ENCODE measurements around the gene CTNNA2.

Gene CTNNA2

GRCh38 chr2:80252294-80252986, 739.6 kb downstream of the CTNNA2 start:
- Histone ChIP-seq H3K36me3 (ENCODE audit: control insufficient read depth in 1 of 2, insufficient read depth in 2 of 2, low read length in 2 of 2) (no peaks in the 10 kb centered on the region), H3K14ac (ENCODE audit: low read length) (no peak overlapping the region), H2AK5ac (ENCODE audit: low read length) (no peak overlapping the region), H3K9ac (ENCODE audit: low read length) (no peak overlapping the region), H4K12ac (ENCODE audit: low read depth, low read length) (no peak overlapping the region), H3K79me1 (ENCODE audit: low read length) (no peaks in the 10 kb centered on the region), H3K18ac (ENCODE audit: low read length) (no peak overlapping the region), H3K4ac (ENCODE audit: low read depth, low read length) (no peak overlapping the region), H3K27me3 (ENCODE audit: insufficient read depth, low read length) (no peaks in the 10 kb centered on the region), H2BK120ac (ENCODE audit: insufficient read depth, low read length, poor library complexity) (no peak overlapping the region), H3K4me2 (ENCODE audit: low read length) (no peak overlapping the region), H3K4me1 (ENCODE audit: control insufficient read depth in 1 of 2, insufficient read depth in 2 of 2, low read length in 2 of 2) (no peaks in the 10 kb centered on the region), H2BK5ac (ENCODE audit: low read depth, low read length, poor library complexity) (no peak overlapping the region), H3K27ac (ENCODE audit: low read depth, low read length) (no peak overlapping the region), H3K23ac (ENCODE audit: low read length) (no peak overlapping the region), H3K4me3 (ENCODE audit: low read depth, low read length) (no peak overlapping the region), H3K9me3 (ENCODE audit: insufficient read depth, low read depth, low read length) (no peaks in the 10 kb centered on the region), H3K79me2 (ENCODE audit: control insufficient read depth, insufficient read depth, low read length, poor library complexity) (no peaks in the 10 kb centered on the region), H4K91ac (ENCODE audit: low read depth, low read length) (no peak overlapping the region), H2AFZ (ENCODE audit: insufficient read depth, low read length, poor library complexity) (no peak overlapping the region), H2BK12ac (ENCODE audit: low read length) (no peak overlapping the region), H4K8ac (ENCODE audit: low read depth, low read length) (no peak overlapping the region)
- WGBS (ENCODE audit: extremely low coverage, insufficient coverage, insufficient read length) = 100% methylated on average over 1 of the region's 7 CpGs
- no peak for DNase-seq

GRCh38 chr2:80255918-80256781, 743.3 kb downstream of the CTNNA2 start:
- no peak overlapping the region for H2BK12ac ChIP-seq (ENCODE audit: low read length)
- H4K8ac ChIP-seq (ENCODE audit: low read depth, low read length) = no peak overlapping the region
- H3K4ac ChIP-seq (ENCODE audit: low read depth, low read length) = no peak overlapping the region
- H3K23ac ChIP-seq (ENCODE audit: low read length) = no peak overlapping the region
- no peak overlapping the region for H4K91ac ChIP-seq (ENCODE audit: low read depth, low read length)
- H3K18ac ChIP-seq (ENCODE audit: low read length) = no peak overlapping the region
- no peaks in the 10 kb centered on the region for H3K79me2 ChIP-seq (ENCODE audit: control insufficient read depth, insufficient read depth, low read length, poor library complexity)
- H4K12ac ChIP-seq (ENCODE audit: low read depth, low read length) = no peak overlapping the region
- H3K9ac ChIP-seq (ENCODE audit: low read length) = no peak overlapping the region
- no peaks in the 10 kb centered on the region for H3K9me3 ChIP-seq (ENCODE audit: insufficient read depth, low read depth, low read length)
- no peak overlapping the region for H3K14ac ChIP-seq (ENCODE audit: low read length)
- DNase-seq = no peak
- no peak overlapping the region for H2BK5ac ChIP-seq (ENCODE audit: low read depth, low read length, poor library complexity)
- no peak overlapping the region for H2AK5ac ChIP-seq (ENCODE audit: low read length)
- H3K27ac ChIP-seq (ENCODE audit: low read depth, low read length) = no peak overlapping the region
- H3K4me2 ChIP-seq (ENCODE audit: low read length) = no peak overlapping the region
- WGBS (ENCODE audit: extremely low coverage, insufficient coverage, insufficient read length) = no CpG with 5 or more reads among the region's 9 CpGs
- no peaks in the 10 kb centered on the region for H3K27me3 ChIP-seq (ENCODE audit: insufficient read depth, low read length)
- no peak overlapping the region for H2AFZ ChIP-seq (ENCODE audit: insufficient read depth, low read length, poor library complexity)
- H3K4me3 ChIP-seq (ENCODE audit: low read depth, low read length) = no peak overlapping the region
- H2BK120ac ChIP-seq (ENCODE audit: insufficient read depth, low read length, poor library complexity) = no peak overlapping the region
- no peaks in the 10 kb centered on the region for H3K4me1 ChIP-seq (ENCODE audit: control insufficient read depth in 1 of 2, insufficient read depth in 2 of 2, low read length in 2 of 2)
- no peaks in the 10 kb centered on the region for H3K36me3 ChIP-seq (ENCODE audit: control insufficient read depth in 1 of 2, insufficient read depth in 2 of 2, low read length in 2 of 2)
- H3K79me1 ChIP-seq (ENCODE audit: low read length) = no peaks in the 10 kb centered on the region

GRCh38 chr2:80256782-80257167, 743.9 kb downstream of the CTNNA2 start:
- Histone ChIP-seq H4K8ac (ENCODE audit: low read depth, low read length) (no peak overlapping the region), H2AFZ (ENCODE audit: insufficient read depth, low read length, poor library complexity) (no peak overlapping the region), H3K18ac (ENCODE audit: low read length) (no peak overlapping the region), H3K79me2 (ENCODE audit: control insufficient read depth, insufficient read depth, low read length, poor library complexity) (no peaks in the 10 kb centered on the region), H4K12ac (ENCODE audit: low read depth, low read length) (no peak overlapping the region), H3K4me3 (ENCODE audit: low read depth, low read length) (no peak overlapping the region), H3K9me3 (ENCODE audit: insufficient read depth, low read depth, low read length) (no peaks in the 10 kb centered on the region), H3K4ac (ENCODE audit: low read depth, low read length) (no peak overlapping the region), H2BK120ac (ENCODE audit: insufficient read depth, low read length, poor library complexity) (no peak overlapping the region), H2BK5ac (ENCODE audit: low read depth, low read length, poor library complexity) (no peak overlapping the region), H3K27me3 (ENCODE audit: insufficient read depth, low read length) (no peaks in the 10 kb centered on the region), H3K14ac (ENCODE audit: low read length) (no peak overlapping the region), H3K79me1 (ENCODE audit: low read length) (no peaks in the 10 kb centered on the region), H2AK5ac (ENCODE audit: low read length) (no peak overlapping the region), H3K23ac (ENCODE audit: low read length) (no peak overlapping the region), H3K36me3 (ENCODE audit: control insufficient read depth in 1 of 2, insufficient read depth in 2 of 2, low read length in 2 of 2) (no peaks in the 10 kb centered on the region), H2BK12ac (ENCODE audit: low read length) (no peak overlapping the region), H3K4me1 (ENCODE audit: control insufficient read depth in 1 of 2, insufficient read depth in 2 of 2, low read length in 2 of 2) (no peaks in the 10 kb centered on the region), H4K91ac (ENCODE audit: low read depth, low read length) (no peak overlapping the region), H3K27ac (ENCODE audit: low read depth, low read length) (no peak overlapping the region), H3K4me2 (ENCODE audit: low read length) (no peak overlapping the region), H3K9ac (ENCODE audit: low read length) (no peak overlapping the region)
- WGBS (ENCODE audit: extremely low coverage, insufficient coverage, insufficient read length) = no CpG with 5 or more reads among the region's 3 CpGs
- no peak for DNase-seq

- Histone ChIP-seq H2BK120ac (ENCODE audit: insufficient read depth, low read length, poor library complexity) (no peak overlapping the region), H3K4ac (ENCODE audit: low read depth, low read length) (no peak overlapping the region), H2AK5ac (ENCODE audit: low read length) (no peak overlapping the region), H4K8ac (ENCODE audit: low read depth, low read length) (no peak overlapping the region), H3K4me3 (ENCODE audit: low read depth, low read length) (no peak overlapping the region), H3K4me1 (ENCODE audit: control insufficient read depth in 1 of 2, insufficient read depth in 2 of 2, low read length in 2 of 2) (no peaks in the 10 kb centered on the region), H4K91ac (ENCODE audit: low read depth, low read length) (no peak overlapping the region), H3K27ac (ENCODE audit: low read depth, low read length) (no peak overlapping the region), H3K9me3 (ENCODE audit: insufficient read depth, low read depth, low read length) (no peaks in the 10 kb centered on the region), H3K9ac (ENCODE audit: low read length) (no peak overlapping the region), H2BK12ac (ENCODE audit: low read length) (no peak overlapping the region), H3K27me3 (ENCODE audit: insufficient read depth, low read length) (no peaks in the 10 kb centered on the region), H3K14ac (ENCODE audit: low read length) (no peak overlapping the region), H2BK5ac (ENCODE audit: low read depth, low read length, poor library complexity) (no peak overlapping the region), H2AFZ (ENCODE audit: insufficient read depth, low read length, poor library complexity) (no peak overlapping the region), H3K23ac (ENCODE audit: low read length) (peak overlapping the region; percentile 53), H3K4me2 (ENCODE audit: low read length) (no peak overlapping the region), H3K79me2 (ENCODE audit: control insufficient read depth, insufficient read depth, low read length, poor library complexity) (no peaks in the 10 kb centered on the region), H3K79me1 (ENCODE audit: low read length) (no peaks in the 10 kb centered on the region), H3K18ac (ENCODE audit: low read length) (no peak overlapping the region), H3K36me3 (ENCODE audit: control insufficient read depth in 1 of 2, insufficient read depth in 2 of 2, low read length in 2 of 2) (no peaks in the 10 kb centered on the region), H4K12ac (ENCODE audit: low read depth, low read length) (no peak overlapping the region)
- no CpG with 5 or more reads among the region's 4 CpGs for WGBS (ENCODE audit: extremely low coverage, insufficient coverage, insufficient read length)
- no peak for DNase-seq
Measured at GRCh38 chr2:80257450-80257849, 744.6 kb downstream of the CTNNA2 start.
